ENCODE results near the gene TRAPPC12.

TRAPPC12 gene

DNA sequence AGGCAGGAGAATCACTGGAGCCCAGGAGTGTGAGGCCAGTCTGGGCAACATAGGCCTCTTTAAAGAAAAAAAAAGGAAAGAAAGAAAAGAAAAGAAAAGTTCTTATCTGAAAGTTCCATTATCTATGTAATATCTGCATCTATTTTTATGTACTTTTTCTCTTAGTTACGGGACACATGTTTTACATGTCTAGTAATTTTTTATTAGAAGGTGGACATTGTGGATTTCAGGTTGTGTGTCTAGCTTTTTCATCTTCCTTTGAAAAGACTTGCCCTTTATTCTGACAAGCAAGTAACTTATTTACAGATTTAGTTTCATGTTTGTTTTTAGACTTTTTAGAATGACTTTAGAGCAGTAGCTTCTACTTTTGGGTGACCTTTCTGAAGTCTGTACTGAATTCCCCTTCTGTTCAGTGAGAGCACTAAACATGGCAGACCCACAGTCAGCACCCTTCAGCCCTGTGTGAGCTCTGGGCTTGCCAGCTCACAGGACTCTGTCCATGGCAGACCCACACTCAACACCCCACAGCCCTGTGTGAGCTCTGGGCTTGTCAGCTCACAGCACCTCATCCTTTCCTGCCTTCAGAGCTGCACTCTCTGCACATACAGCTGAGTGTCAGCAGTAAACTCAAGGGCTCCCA, 17.5 kb downstream of the TRAPPC12 start:
- TF ChIP-seq, protein P1, sequence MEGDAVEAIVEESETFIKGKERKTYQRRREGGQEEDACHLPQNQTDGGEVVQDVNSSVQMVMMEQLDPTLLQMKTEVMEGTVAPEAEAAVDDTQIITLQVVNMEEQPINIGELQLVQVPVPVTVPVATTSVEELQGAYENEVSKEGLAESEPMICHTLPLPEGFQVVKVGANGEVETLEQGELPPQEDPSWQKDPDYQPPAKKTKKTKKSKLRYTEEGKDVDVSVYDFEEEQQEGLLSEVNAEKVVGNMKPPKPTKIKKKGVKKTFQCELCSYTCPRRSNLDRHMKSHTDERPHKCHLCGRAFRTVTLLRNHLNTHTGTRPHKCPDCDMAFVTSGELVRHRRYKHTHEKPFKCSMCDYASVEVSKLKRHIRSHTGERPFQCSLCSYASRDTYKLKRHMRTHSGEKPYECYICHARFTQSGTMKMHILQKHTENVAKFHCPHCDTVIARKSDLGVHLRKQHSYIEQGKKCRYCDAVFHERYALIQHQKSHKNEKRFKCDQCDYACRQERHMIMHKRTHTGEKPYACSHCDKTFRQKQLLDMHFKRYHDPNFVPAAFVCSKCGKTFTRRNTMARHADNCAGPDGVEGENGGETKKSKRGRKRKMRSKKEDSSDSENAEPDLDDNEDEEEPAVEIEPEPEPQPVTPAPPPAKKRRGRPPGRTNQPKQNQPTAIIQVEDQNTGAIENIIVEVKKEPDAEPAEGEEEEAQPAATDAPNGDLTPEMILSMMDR (IDR thresholded peaks at IDR 0.05; ENCODE audit: poor library complexity, severe bottlenecking): no peak
- peaks cover 38% of the 10 kb centered on the region for H3K36me3 ChIP-seq (ENCODE audit: low read depth)
- ATAC-seq (ENCODE audit: low read depth): no peak

DNA sequence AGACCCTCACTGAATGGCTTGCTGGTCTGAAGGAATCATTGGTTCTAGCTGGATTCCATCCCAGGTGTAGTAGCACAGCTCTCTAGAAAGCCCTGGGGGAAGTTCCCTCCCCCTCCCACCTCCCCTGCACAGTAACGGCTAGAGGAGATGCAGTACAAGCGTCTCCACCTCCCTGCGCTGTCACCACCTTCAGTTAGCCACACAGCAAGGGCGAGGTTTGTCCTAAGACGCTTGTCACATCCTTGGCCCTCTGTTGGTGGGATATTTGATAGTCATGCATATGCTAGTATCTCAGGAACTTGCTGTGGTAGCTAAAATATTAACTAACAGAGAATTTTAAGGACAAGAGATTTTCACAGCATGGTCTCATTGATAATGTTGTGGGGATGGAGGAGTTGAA, 19.4 kb downstream of the TRAPPC12 start:
- Histone ChIP-seq H3K36me3 (ENCODE audit: low read depth) (peaks cover 51% of the 10 kb centered on the region), H3K4me1 (ENCODE audit: insufficient read depth, poor library complexity, severe bottlenecking) (no peaks in the 10 kb centered on the region), H3K27ac (ENCODE audit: poor library complexity, severe bottlenecking) (no peak overlapping the region), H3K9me3 (ENCODE audit: severe bottlenecking) (peaks cover 5% of the 10 kb centered on the region), H3K4me3 (ENCODE audit: severe bottlenecking) (no peak overlapping the region), H3K27me3 (ENCODE audit: insufficient read depth, poor library complexity, severe bottlenecking) (no peaks in the 10 kb centered on the region)
- TF ChIP-seq, protein P1 (IDR thresholded peaks at IDR 0.05; ENCODE audit: poor library complexity, severe bottlenecking): no peak
- ATAC-seq (ENCODE audit: low read depth) (no peak), DNase-seq (ENCODE audit: low spot score) (no peak)

More for the DNA sequence above, 17.5 kb downstream of the TRAPPC12 start:
- Histone ChIP-seq H3K4me1 (ENCODE audit: insufficient read depth, poor library complexity, severe bottlenecking) (no peaks in the 10 kb centered on the region), H3K9me3 (ENCODE audit: severe bottlenecking) (peaks cover 5% of the 10 kb centered on the region), H3K4me3 (ENCODE audit: severe bottlenecking) (no peak overlapping the region), H3K27me3 (ENCODE audit: insufficient read depth, poor library complexity, severe bottlenecking) (no peaks in the 10 kb centered on the region), H3K27ac (ENCODE audit: poor library complexity, severe bottlenecking) (no peak overlapping the region)
- no peak for DNase-seq (ENCODE audit: low spot score)

DNA sequence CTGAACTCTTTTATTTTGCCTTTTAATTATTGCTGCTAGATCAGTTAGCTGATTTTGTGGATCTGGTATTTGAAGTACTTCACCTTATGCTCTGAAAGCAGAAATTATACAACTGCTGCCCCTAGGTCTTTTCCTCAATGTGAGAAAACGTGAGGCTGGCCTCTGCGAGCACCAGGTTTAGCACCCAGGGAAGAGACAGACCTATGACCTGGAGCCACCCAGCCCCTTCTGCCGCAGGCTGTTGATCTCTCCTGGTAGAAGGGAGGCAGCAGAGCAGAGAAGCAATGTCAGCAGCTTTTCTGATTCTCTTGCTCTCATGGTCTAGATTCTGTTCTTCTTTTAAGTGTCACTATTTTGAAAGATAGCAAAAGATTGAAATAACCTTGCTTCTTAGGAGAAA, 19.9 kb downstream of the TRAPPC12 start:
- H3K27ac ChIP-seq (ENCODE audit: poor library complexity, severe bottlenecking): no peak overlapping the region
- no peaks in the 10 kb centered on the region for H3K27me3 ChIP-seq (ENCODE audit: insufficient read depth, poor library complexity, severe bottlenecking)
- ATAC-seq (ENCODE audit: low read depth) (no peak), DNase-seq (ENCODE audit: low spot score) (no peak)
- peaks cover 53% of the 10 kb centered on the region for H3K36me3 ChIP-seq (ENCODE audit: low read depth)
- no peaks in the 10 kb centered on the region for H3K4me1 ChIP-seq (ENCODE audit: insufficient read depth, poor library complexity, severe bottlenecking)
- TF ChIP-seq, protein P1 (IDR thresholded peaks at IDR 0.05; ENCODE audit: poor library complexity, severe bottlenecking): no peak
- peaks cover 5% of the 10 kb centered on the region for H3K9me3 ChIP-seq (ENCODE audit: severe bottlenecking)
- no peak overlapping the region for H3K4me3 ChIP-seq (ENCODE audit: severe bottlenecking)

DNA sequence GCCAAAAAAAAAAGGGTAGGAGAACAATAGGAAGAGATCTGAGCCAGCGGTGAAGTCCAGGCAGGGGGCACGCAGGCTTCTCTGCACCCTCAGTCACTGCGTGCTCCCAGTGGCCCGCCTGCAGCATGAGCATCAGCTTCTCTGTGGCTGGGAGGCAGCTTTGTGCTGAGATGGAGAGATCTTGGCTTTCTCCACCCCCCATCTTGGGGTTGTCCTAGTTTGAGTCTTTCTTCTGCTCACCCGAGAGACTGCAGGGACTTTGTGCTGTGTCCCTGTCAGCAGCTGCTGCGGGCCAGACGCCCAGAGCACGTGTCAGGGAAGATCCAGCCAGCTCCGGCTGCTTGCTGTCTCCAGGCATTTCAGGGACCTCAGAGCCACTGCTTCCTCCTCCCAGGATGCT, 20.3 kb downstream of the TRAPPC12 start:
- Histone ChIP-seq H3K27me3 (ENCODE audit: insufficient read depth, poor library complexity, severe bottlenecking) (no peaks in the 10 kb centered on the region), H3K36me3 (ENCODE audit: low read depth) (peaks cover 51% of the 10 kb centered on the region)
- ATAC-seq (ENCODE audit: low read depth): no peak

More for the DNA sequence above, 20.3 kb downstream of the TRAPPC12 start:
- DNase-seq (ENCODE audit: low spot score): no peak
- Histone ChIP-seq H3K9me3 (ENCODE audit: severe bottlenecking) (peaks cover 5% of the 10 kb centered on the region), H3K4me3 (ENCODE audit: severe bottlenecking) (no peak overlapping the region), H3K4me1 (ENCODE audit: insufficient read depth, poor library complexity, severe bottlenecking) (no peaks in the 10 kb centered on the region), H3K27ac (ENCODE audit: poor library complexity, severe bottlenecking) (no peak overlapping the region)
- TF ChIP-seq, protein P1 (IDR thresholded peaks at IDR 0.05; ENCODE audit: poor library complexity, severe bottlenecking): no peak
